ENCODE data around the gene MYO1G. TPM values are rescaled to one million over a fixed set of nuclear protein-coding genes. Genes with fewer than 3 reads are reported as not detected.
A peak's percentile ranks its signal among the peaks of the same experiment; 100 is the strongest.

Gene MYO1G
- total and polyA plus RNA-seq, 9 of the 15 experiments (the other 6 are each of a cell fraction or from before 2014, with no cell fraction given), result 0.03 to 0.62 (median 0.13) TPM; not detected in 1

DNA sequence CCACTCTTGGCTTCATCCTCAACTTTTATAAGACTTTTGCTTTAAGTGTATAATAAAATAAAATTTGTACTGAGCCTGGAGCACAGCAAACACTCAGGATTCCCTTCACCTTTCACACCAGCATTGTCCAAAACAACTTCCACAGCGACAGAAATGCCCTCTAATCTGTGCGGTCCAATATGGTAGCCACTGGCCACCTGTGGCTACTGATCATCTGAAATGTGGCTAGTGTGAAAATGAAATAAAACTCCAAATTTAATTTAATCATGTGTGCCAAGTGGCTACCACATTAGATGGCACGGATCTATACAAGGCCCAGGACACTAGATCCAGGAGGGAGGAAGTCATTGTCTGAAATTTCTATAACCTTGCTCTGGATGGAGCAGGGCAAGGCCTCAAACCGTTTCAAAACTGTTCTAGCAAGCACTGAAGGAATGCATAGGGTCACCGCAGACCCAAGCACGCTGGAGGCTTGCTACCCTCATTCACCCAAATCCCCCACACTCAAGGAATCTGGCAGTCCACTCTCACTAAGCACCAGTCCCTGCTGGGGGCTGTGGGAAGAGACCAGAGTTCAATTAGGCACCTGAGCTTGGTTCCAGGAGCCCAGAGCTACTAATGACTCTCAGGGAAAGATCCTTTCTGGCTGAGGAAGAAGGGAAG lies 6.3 kb upstream of the MYO1G start:
- peak overlapping the region; percentile 98 for H3K4me3 ChIP-seq
- peak overlapping the region; percentile 100 for H3K4me2 ChIP-seq (ENCODE audit: insufficient read depth, low read length)
- no peak overlapping the region for H2AFZ ChIP-seq (ENCODE audit: low read depth, low read length)
- intact Hi-C loops (cut with micrococcal nuclease) (loop anchor here (5.0 kb wide), 3 partner anchors 103 to 138 kb away; partner anchors contain the start of genes H2AZ2 and TBRG4), in situ Hi-C loops (cut with MboI) (no loop called here)
- no peak for FAIRE-seq
- peaks cover 53% of the 10 kb centered on the region for H3K79me2 ChIP-seq (ENCODE audit: control insufficient read depth, insufficient read depth, low read length)
- 2% methylated on average over 6 of the region's 6 CpGs for WGBS (ENCODE audit: insufficient coverage, low coverage, missing lambda C conversion rate)
- H3K36me3 ChIP-seq (ENCODE audit: control insufficient read depth, insufficient read depth, low read length), result peaks cover 61% of the 10 kb centered on the region
- H3K27me3 ChIP-seq (ENCODE audit: control insufficient read depth in 2 of 2, insufficient read depth in 2 of 2, low read length in 2 of 2), result no peaks in the 10 kb centered on the region
- peaks cover 24% of the 10 kb centered on the region for H4K20me1 ChIP-seq (replicated peaks; ENCODE audit: control insufficient read depth, insufficient read depth, low read length)
- H3K9me3 ChIP-seq (replicated peaks; ENCODE audit: control insufficient read depth, insufficient read depth, low read depth, low read length), result no peaks in the 10 kb centered on the region; the same call in 1 of the 2 replicates
- peaks cover 20 to 31% of the 10 kb centered on the region in 2 experiments; a peak in 4 of 5 replicates for H3K4me1 ChIP-seq (replicated peaks in 1 of 2; ENCODE audit: control insufficient read depth in 2 of 2, insufficient read depth in 2 of 2, low read length in 2 of 2)
- POLR2A ChIA-PET, result interaction anchor here (0.6 to 7.4 kb wide), 19 partner anchors 8 to 402 kb away, joined by 3 to 141 read pairs (median 3); partner anchors contain the start of genes CCM2 and TBRG4
- H3K9ac ChIP-seq (ENCODE audit: insufficient read depth in 1 of 2, low read depth in 2 of 2, low read length in 2 of 2), result peak overlapping the region; percentile 99 to 100
- CTCF ChIA-PET (ENCODE audit: low intra/inter-chr PET ratio), result no interaction called here
- BruUV-seq (replicated peaks), result TSS peak; percentile 62
- peak; percentile 0; the same call in 1 of the 3 replicates for ATAC-seq
- H3K9me1 ChIP-seq (ENCODE audit: control insufficient read depth, insufficient read depth, low read length), result no peaks in the 10 kb centered on the region
- no peak for DNase-seq (ENCODE audit: extremely low read depth in 1 of 4, low spot score in 3 of 4)
- H3K27ac ChIP-seq (ENCODE audit: extremely low read depth, low read depth, low read length), result peak overlapping the region; percentile 97
- TF ChIP-seq ZNF586 (CRISPR knock-in tag; conservative IDR thresholded peaks at IDR 0.05) (no peak), PRMT5 (CRISPR knock-in tag; IDR thresholded peaks at IDR 0.05) (no peak), SP2 (IDR thresholded peaks at IDR 0.05; ENCODE audit: extremely low read depth, low read depth, low read length, poor library complexity, severe bottlenecking) (no peak), BRCA1 (IDR thresholded peaks at IDR 0.05) (no peak), BRCA1 (CRISPR knock-in tag; IDR thresholded peaks at IDR 0.05) (no peak), HMGN3 (IDR thresholded peaks at IDR 0.05; ENCODE audit: borderline replicate concordance, extremely low read depth, insufficient read length, low read depth, low read length) (no peak), CBX1 (IDR thresholded peaks at IDR 0.05; ENCODE audit: low read depth) (no peak), YY1 (IDR thresholded peaks at IDR 0.05; ENCODE audit: borderline replicate concordance in 1 of 3, control insufficient read depth in 1 of 3, extremely low read depth in 1 of 3, insufficient read depth in 3 of 3, insufficient read length in 1 of 3, insufficient replicate concordance in 2 of 3, low read depth in 1 of 3, low read length in 2 of 3) (no peak), ARID1B (IDR thresholded peaks at IDR 0.05) (no peak), ATF1 (CRISPR knock-in tag; IDR thresholded peaks at IDR 0.05) (no peak), ATF1 (tag; IDR thresholded peaks at IDR 0.05) (no peak), ZNF707 (CRISPR knock-in tag; conservative IDR thresholded peaks at IDR 0.05) (no peak), ZNF780A (CRISPR knock-in tag; IDR thresholded peaks at IDR 0.05) (no peak), ATF7 (IDR thresholded peaks at IDR 0.05) (no peak), GTF2E2 (tag; IDR thresholded peaks at IDR 0.05) (no peak), BRD4 (IDR thresholded peaks at IDR 0.05) (no peak), ZNF140 (CRISPR knock-in tag; IDR thresholded peaks at IDR 0.05) (no peak), ZNF584 (CRISPR knock-in tag; IDR thresholded peaks at IDR 0.05; ENCODE audit: low read depth) (no peak), MEIS2 (IDR thresholded peaks at IDR 0.05; ENCODE audit: partially characterized antibody) (no peak)
- TF ChIP-seq, protein P1, sequence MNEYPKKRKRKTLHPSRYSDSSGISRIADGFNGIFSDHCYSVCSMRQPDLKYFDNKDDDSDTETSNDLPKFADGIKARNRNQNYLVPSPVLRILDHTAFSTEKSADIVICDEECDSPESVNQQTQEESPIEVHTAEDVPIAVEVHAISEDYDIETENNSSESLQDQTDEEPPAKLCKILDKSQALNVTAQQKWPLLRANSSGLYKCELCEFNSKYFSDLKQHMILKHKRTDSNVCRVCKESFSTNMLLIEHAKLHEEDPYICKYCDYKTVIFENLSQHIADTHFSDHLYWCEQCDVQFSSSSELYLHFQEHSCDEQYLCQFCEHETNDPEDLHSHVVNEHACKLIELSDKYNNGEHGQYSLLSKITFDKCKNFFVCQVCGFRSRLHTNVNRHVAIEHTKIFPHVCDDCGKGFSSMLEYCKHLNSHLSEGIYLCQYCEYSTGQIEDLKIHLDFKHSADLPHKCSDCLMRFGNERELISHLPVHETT (CRISPR knock-in tag; conservative IDR thresholded peaks at IDR 0.05 in 1 of 2, IDR thresholded peaks at IDR 0.05 in 1 of 2), result no peak
- TF ChIP-seq, protein P2, sequence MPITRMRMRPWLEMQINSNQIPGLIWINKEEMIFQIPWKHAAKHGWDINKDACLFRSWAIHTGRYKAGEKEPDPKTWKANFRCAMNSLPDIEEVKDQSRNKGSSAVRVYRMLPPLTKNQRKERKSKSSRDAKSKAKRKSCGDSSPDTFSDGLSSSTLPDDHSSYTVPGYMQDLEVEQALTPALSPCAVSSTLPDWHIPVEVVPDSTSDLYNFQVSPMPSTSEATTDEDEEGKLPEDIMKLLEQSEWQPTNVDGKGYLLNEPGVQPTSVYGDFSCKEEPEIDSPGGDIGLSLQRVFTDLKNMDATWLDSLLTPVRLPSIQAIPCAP (CRISPR knock-in tag; IDR thresholded peaks at IDR 0.05; ENCODE audit: borderline replicate concordance), result no peak
